GM12875 (cell line): ENCODE results near the gene KANK4.

Experiments used
- H3K4me3 ChIP-seq: one replicate; pipeline ENCODE4 v1.5.1; 2011; ENCODE audit warnings: low read depth, low read length, control low read depth
- CTCF ChIP-seq: IDR thresholded peaks from 2 replicates; pipeline ENCODE4 v1.5.1; 2011; ENCODE audit warnings: low read depth, mild to moderate bottlenecking, control low read depth, inconsistent platforms, low read length, moderate library complexity, borderline replicate concordance; ENCODE audit not compliant: insufficient read depth

The KANK4 gene

GRCh38 chr1:62285984-62286785 lies 33.0 kb downstream of the KANK4 start:
- H3K4me3 ChIP-seq, result no peak overlapping the region
- TF ChIP-seq CTCF, result no peak

GRCh38 chr1:62285440-62285839 lies 33.8 kb downstream of the KANK4 start:
- no peak for TF ChIP-seq CTCF
- no peak overlapping the region for H3K4me3 ChIP-seq

- no peak overlapping the region for H3K4me3 ChIP-seq
- TF ChIP-seq CTCF, result no peak
Observed at GRCh38 chr1:62283986-62284385, 35.2 kb downstream of the KANK4 start.

GRCh38 chr1:62282909-62283755 lies 36.1 kb downstream of the KANK4 start:
- no peak for TF ChIP-seq CTCF
- no peak overlapping the region for H3K4me3 ChIP-seq

GRCh38 chr1:62281922-62282555 lies 37.2 kb downstream of the KANK4 start:
- no peak overlapping the region for H3K4me3 ChIP-seq
- TF ChIP-seq CTCF, result no peak

- H3K4me3 ChIP-seq, result no peak overlapping the region
- TF ChIP-seq CTCF, result no peak
Observed at GRCh38 chr1:62280960-62281465, 38.2 kb downstream of the KANK4 start.
